RPMI7951 (cell line): ENCODE measurements around the gene SEPTIN14. TPM values are rescaled to one million over a fixed set of nuclear protein-coding genes. Genes with fewer than 3 reads are reported as not detected.
"Not testable (repeated sequence)": the region's sequence is repeated elsewhere in the genome, so short reads cannot be mapped to it uniquely, and the experiment has no call there.

ENCODE experiments used
- DNase-seq: peaks from one replicate; pipeline ENCODE4 v3.0.0-alpha.2; 2012; ENCODE audit warnings: low read depth
- total RNA-seq: library from RNA; depleted of rRNA; stranded (reverse); fragments of >200 nt; shearing (Covaris generic); gene quantifications from 2 replicates; pipeline ENCODE4 v1.2.3, GENCODE V29; 2014; rRNA removed

Gene SEPTIN14
- not detected in 2 replicates for total RNA-seq

DNA sequence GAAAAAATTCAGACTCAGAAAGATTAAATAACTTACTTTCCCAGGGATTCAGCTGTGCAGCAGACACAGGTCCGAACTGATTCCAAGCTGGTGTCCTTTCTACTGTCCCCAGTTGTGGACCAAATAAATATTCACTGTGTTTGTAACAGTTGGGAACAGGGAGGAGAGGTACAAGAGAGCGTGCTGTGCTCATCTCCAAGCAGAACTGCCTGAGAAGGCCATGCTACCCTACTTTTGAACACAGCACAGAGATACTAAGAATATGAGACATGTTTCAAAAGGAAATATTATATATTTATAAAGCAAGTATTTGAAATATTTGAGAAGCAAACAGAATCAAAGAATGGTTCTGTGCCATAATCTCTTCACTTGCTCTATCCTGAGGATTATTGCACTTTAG is at the start of gene SEPTIN14:
Gene SEPTIN14, minus strand, starts transcription at position 101 of the 400 bp plus-strand sequence. CDS start 756 bp downstream, outside the sequence.
- DNase-seq, result not testable (repeated sequence)

DNA sequence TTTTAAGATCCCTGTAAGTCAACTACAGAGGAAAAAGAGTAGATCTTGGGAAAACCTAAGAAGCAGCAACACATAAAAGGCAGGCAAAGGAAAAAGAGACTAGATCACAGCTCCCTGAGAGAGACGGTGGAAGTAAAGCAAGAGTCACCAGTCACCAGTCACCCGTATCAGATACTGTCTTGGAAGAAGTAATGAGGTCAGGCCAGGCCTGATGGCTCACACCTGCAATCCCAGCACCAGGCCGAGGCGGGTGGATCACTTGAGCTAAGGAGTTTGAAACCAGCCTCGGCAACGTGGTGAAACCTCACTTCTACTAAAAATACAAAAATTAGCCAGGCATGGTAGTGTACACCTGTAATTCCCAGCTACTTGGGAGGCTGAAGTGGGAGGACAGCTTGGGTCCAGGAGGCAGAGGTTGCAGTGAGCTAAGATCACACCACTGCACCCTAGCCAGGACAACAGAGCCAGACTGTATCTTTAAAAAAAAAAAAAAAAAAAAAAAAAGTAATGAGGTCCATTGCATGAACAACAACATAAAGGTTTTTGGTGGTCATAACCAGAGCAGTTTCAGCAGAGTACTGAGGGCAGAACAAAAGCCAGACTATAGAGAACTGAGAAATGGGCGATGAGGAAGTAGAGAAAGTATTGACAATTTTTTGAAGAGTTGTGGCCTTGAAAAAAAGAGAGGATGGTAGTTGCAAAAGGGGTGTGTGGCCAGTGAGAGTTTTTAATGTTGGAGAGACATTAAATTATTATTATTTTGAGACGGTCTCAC is 41.6 kb upstream of the SEPTIN14 start:
- DNase-seq, result no peak

GRCh38 chr7:55901059-55901458 is 38.5 kb upstream of the SEPTIN14 start:
- DNase-seq, result not testable (repeated sequence)

DNA sequence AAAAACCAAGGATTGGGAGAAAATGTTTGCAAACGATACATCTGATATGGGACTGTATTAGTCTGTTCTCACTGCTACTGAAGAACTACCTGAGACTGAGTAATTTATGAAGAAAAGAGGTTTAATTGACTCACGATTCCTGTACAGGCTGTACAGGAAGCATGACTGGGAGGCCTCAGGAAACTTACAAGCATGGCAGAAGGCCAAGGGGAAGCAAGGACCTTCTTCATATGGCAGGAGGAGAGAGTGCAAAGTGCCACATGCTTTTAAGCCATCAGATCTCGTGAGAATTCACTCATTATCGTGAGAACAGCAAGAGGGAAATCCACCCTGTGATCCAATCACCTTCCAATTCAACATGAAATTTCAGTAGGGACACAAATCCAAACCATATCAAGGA is 35.7 kb upstream of the SEPTIN14 start:
- DNase-seq, result no peak

DNA sequence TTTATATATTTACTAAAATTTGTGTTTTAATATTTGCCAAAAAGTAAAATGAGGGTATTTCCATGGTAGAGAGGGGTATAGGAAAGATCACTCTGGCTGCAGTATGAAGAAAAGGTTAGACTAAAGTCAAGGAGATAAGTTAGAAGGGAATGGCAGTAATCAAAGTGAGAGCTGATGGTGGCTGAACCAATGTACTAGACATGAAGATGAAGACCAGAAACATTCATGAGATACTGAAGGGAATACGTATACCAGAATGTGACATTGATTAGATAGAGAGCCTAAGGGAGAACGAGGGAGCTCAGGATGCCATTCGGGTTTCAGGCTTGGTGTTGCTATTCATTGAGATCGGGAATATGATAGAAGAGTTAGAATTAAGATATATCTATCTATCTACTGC is 32.5 kb upstream of the SEPTIN14 start:
- no peak for DNase-seq

DNA sequence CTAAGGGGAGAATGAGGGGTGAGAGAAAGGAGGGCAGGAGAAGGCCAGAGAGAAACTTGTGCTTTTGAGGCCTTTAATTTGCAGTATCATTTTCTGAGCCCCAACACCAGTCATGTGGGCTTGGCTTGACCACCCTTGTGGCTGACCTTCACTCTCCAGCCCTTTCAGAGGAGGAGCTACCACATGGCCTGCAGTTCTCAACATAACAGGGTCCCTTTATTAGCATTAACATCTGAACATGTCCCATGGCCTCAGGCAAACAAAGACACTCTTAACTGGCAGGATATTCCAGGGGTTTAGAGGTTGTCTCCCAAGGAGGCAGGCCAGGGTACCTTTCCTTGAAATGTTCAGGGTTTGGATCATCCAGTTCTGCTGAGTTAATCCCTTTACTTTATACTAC is 31.4 kb upstream of the SEPTIN14 start:
- DNase-seq, result no peak

GRCh38 chr7:55888378-55888777 is 25.8 kb upstream of the SEPTIN14 start:
- DNase-seq, result not testable (repeated sequence)

DNA sequence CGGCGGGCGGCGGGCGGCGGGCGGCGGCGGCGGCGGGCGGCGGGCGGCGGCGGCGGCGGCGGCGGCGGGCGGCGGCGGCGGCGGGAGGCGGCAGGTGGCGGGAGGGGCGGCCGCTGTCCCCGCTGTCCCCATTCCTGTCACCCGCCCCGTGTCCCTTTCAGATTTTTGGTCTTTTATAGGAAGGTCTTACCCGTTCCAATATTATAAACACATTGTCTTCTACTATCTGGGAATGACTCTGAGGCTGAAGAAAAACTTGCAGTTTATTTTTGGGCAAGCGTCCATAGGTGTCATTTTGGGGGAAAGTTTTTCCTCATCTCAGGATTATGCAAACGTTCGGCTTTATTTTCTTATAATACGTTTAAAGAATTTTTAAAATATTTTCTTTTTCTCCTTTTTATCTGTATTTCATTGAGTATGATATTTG is 25.3 kb upstream of the SEPTIN14 start:
- DNase-seq, result peak; percentile 17

GRCh38 chr7:55884321-55884720 is 21.8 kb upstream of the SEPTIN14 start:
- DNase-seq, result no peak

- no peak for DNase-seq
These were observed 16.1 kb upstream of the SEPTIN14 start for GRCh38 chr7:55878691-55879090.

DNA sequence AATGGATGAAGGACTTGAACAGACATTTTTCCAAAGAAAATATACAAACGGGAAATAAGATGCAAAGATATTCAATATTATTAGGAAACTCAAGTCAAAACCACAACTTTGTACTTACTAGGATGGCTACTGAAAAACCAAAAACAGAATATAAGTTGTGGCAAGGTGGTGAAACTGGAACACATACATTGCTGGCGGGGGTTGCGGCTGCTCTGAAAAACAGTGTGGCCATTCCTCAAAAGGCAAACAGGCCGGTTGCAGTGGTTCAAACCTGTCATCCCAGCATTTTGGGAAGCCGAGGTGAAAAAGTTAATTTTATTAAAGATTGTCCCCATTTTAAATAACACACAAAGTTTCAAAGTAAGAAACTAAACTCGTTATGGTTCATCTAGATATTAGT is 14.8 kb upstream of the SEPTIN14 start:
- no peak for DNase-seq

GRCh38 chr7:55873765-55874164 is 11.2 kb upstream of the SEPTIN14 start:
- DNase-seq, result no peak

- no peak for DNase-seq
These were observed 9.5 kb upstream of the SEPTIN14 start for GRCh38 chr7:55871932-55872485.

DNA sequence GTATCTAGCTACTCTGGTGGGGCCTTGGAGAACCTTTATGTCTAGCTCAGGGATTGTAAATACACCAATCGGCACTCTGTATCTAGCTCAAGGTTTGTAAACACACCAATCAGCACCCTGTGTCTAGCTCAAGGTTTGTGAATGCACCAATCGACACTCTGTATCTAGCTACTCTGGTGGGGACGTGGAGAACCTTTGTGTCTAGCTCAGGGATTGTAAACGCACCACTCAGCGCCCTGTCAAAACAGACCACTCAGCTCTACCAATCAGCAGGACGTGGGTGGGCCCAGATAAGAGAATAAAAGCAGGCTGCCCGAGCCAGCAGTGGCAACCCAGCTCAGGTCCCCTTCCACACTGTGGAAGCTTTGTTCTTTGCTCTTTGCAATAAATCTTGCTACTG is 6.4 kb upstream of the SEPTIN14 start:
- not testable (repeated sequence) for DNase-seq

DNA sequence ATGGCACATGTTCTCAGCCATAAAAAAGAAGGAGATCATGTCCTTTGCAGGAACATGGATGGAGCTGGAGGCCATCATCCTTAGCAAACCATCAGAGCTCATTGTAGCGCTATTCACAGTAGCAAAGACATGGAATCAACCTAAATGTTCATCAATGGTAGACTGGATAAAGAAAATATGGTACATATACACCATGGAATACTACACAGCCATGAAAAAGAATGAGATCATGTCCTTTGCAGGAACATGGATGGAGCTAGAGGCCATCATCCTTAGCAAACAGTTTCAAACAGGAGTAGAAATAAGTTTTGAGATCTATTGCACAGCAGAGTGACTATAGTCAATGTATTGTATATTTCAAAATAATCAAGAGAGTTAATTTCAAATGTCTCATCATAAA is 17.4 kb downstream of the SEPTIN14 start:
- DNase-seq, result not testable (repeated sequence)

DNA sequence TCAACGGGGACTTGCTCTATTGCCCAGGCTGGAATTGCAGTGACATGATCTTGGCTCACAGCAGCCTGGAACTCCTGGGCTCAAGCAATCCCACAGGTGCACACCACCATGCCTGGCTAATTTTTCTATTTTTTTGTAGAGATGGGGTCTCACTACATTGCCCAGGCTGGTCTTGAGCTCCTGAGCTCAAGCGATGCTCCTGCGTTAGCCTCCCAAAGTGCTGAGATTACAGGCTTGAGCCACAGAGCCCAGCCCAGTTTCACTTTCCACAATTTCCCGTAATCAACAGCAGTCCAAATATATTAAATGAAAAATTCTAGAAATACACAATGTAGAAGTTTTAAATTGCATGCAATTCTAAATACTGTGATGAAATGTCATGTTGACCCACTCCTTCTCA is 24.0 kb downstream of the SEPTIN14 start:
- no peak for DNase-seq

DNA sequence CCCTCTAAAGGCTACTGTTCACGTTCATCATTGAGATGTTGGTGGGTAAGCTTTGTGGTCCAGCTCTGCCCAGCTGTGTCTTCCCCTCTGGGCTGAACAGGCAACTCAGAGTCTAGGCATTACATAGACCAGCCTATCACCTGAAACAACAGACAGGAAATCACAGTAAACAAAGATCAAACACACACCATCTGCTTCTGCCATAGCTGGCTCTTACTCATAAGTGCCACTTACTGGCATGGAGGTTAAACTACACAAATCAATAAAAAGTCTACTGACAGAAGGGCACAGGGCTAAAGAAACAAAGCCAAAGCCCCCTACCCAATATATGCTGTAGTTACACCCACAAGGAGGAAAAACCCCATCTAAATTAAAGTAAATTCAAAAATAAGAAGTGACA is 35.0 kb downstream of the SEPTIN14 start:
- no peak for DNase-seq

- no peak for DNase-seq
These were observed 43.9 kb downstream of the SEPTIN14 start for GRCh38 chr7:55818686-55819085.

DNA sequence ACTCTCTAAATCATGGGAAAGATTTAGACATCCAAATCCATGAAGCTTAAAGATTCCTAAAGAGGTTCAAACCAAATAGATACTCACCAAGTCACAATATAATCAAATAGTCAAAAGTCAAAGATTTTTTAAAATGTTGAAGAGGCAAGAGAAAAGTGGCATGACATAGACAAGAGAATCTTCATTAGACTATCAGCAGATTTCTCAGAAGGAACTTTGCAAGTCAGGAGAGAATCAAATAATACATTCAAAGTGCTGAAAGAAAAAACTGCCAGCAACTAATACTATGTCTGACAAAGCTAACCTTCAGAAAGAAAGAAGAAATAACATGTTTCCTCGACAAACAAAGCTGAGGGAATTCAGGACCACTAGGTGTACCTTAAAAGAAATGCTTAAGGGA is 65.3 kb downstream of the SEPTIN14 start:
- DNase-seq, result not testable (repeated sequence)

DNA sequence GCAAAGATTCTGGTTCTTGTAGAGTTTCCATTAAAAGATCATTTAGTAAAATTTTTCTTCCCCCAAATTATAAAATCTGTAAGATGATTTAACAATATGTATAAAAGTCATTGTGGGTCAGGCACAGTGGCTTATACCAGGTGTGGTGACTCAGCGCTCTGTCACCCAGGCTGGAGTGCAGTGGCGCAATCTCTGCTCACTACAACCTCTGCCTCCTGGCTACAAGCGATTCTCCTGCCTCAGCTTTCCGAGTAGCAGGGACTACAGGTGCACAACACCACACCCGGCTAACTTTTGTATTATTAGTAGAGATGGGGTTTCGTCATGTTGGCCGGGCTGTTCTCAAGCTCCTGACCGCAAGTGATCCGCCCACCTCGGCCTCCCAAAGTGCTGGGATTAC is 68.0 kb downstream of the SEPTIN14 start:
- DNase-seq, result peak; percentile 6

- no peak for DNase-seq
These were observed 70.5 kb downstream of the SEPTIN14 start for GRCh38 chr7:55792048-55792447.

- DNase-seq, result no peak
These were observed 74.8 kb downstream of the SEPTIN14 start for GRCh38 chr7:55787796-55788195.

DNA sequence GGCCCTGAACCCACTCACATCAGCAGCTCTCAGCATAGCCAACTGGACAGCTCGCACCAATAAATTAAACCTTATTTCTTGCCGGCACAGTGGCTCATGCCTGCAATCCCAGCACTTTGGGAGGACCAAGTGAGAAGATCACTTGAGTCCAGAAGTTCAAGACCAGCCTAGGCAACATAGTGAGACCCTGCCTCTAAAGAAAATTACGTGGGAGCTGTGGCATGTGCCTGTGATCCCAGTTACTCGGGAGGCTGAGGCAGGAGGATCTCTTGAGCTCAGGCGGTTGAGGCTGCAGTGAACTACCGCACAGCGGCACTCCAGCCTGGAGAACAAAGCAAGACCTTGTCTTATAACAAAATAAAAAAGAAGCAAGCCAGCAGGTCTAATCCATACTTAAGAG is 75.7 kb downstream of the SEPTIN14 start:
- DNase-seq, result no peak
